WTC11 (cell line): ENCODE results near the gene DNAH9. TPM values are rescaled to one million over a fixed set of nuclear protein-coding genes. Genes with fewer than 3 reads are reported as not detected.

Source experiments
- ATAC-seq: fragments of 200-7000 bp; cut with Tn5 transposase; 2 replicates; pipeline ENCODE4 v1.10.0; 2021; ENCODE audit warnings: mild to moderate bottlenecking, moderate library complexity
- CTCF ChIA-PET: fragments of 300-600 bp; sonication (Branson Sonifier 250); formaldehyde crosslinking; loops from one replicate; lab custom pipeline; 2021; ENCODE audit warnings: antibody characterized with exemption; lab: Charles Lee
- POLR2A ChIA-PET: fragments of 350-600 bp; sonication (Branson Sonifier 250); formaldehyde crosslinking; loops from one replicate; lab custom pipeline; 2021; ENCODE audit warnings: antibody characterized with exemption; lab: Charles Lee
- DNase-seq: peaks from one replicate; pipeline ENCODE4 v3.0.0; 2021; ENCODE audit warnings: low spot score
- H3K27ac Mint-ChIP-seq: 2 replicates; pipeline ENCODE4 v1.8.0; 2021; ENCODE audit warnings: mixed read lengths
- H3K27me3 Mint-ChIP-seq: 2 replicates; pipeline ENCODE4 v1.8.0; 2021; ENCODE audit warnings: low read depth, mild to moderate bottlenecking, moderate library complexity, mixed read lengths
- H3K36me3 Mint-ChIP-seq: 2 replicates; pipeline ENCODE4 v1.8.0; 2021; ENCODE audit warnings: mixed read lengths
- H3K4me1 Mint-ChIP-seq: 2 replicates; pipeline ENCODE4 v1.8.0; 2022; ENCODE audit warnings: mixed read lengths
- H3K4me3 Mint-ChIP-seq: 2 replicates; pipeline ENCODE4 v1.8.0; 2021; ENCODE audit warnings: mild to moderate bottlenecking, moderate library complexity, mixed read lengths
- H3K9me3 Mint-ChIP-seq: 2 replicates; pipeline ENCODE4 v1.8.0; 2021; ENCODE audit warnings: mixed read lengths
- ELF4 ChIP-seq: sonication (generic); formaldehyde crosslinking; IDR thresholded peaks from 2 replicates; pipeline ENCODE4 v1.8.1; 2022; ENCODE audit warnings: low read depth, mild to moderate bottlenecking, moderate library complexity, missing genetic modification reagents
- FOXJ3 ChIP-seq: sonication (generic); formaldehyde crosslinking; IDR thresholded peaks from 2 replicates; pipeline ENCODE4 v1.9.0; 2021; ENCODE audit warnings: missing genetic modification reagents, mild to moderate bottlenecking, borderline replicate concordance
- GRHL2 ChIP-seq: fragments of 250-450 bp; sonication (Bioruptor Pico); IDR thresholded peaks from 2 replicates; pipeline ENCODE4 v1.8.0; 2022; ENCODE audit warnings: mild to moderate bottlenecking, moderate library complexity; ENCODE audit not compliant: insufficient replicate concordance, severe bottlenecking
- KAT7 ChIP-seq: sonication (generic); formaldehyde crosslinking; IDR thresholded peaks from 2 replicates; pipeline ENCODE4 v1.8.1; 2023; ENCODE audit warnings: missing genetic modification reagents, mild to moderate bottlenecking, borderline replicate concordance
- NR2C2 ChIP-seq: sonication (generic); formaldehyde crosslinking; IDR thresholded peaks from 2 replicates; pipeline ENCODE4 v1.8.0; 2022; ENCODE audit warnings: mild to moderate bottlenecking, missing genetic modification reagents
- SMAD4 ChIP-seq: sonication (generic); formaldehyde crosslinking; IDR thresholded peaks from 2 replicates; pipeline ENCODE4 v1.8.0; 2022; ENCODE audit warnings: mild to moderate bottlenecking, missing genetic modification reagents
- TEAD1 ChIP-seq: sonication (generic); formaldehyde crosslinking; IDR thresholded peaks from 2 replicates; pipeline ENCODE4 v1.8.0; 2022; ENCODE audit warnings: mild to moderate bottlenecking, missing genetic modification reagents
- total RNA-seq: library from RNA; stranded (reverse); gene quantifications from 3 replicates; pipeline ENCODE4 v1.2.3, GENCODE V29; 2021
- TF ChIP-seq, protein P1 (sequence below): sonication (generic); formaldehyde crosslinking; IDR thresholded peaks from 2 replicates; pipeline ENCODE4 v1.8.1; 2023; ENCODE audit warnings: mild to moderate bottlenecking, moderate library complexity, missing genetic modification reagents
- TF ChIP-seq, protein P2 (sequence below): sonication (generic); formaldehyde crosslinking; IDR thresholded peaks from 2 replicates; pipeline ENCODE4 v1.8.1; 2022; ENCODE audit warnings: mild to moderate bottlenecking, moderate library complexity, missing genetic modification reagents
- TF ChIP-seq, protein P3 (sequence below): fragments of 200-600 bp; IDR thresholded peaks from 2 replicates; pipeline ENCODE4 v1.8.0; 2022; ENCODE audit warnings: antibody characterized with exemption
- TF ChIP-seq, protein P4 (sequence below): sonication (generic); formaldehyde crosslinking; IDR thresholded peaks from 2 replicates; pipeline ENCODE4 v1.8.0; 2022; ENCODE audit warnings: mild to moderate bottlenecking, missing genetic modification reagents
- TF ChIP-seq, protein P5 (sequence below): fragments of 250-450 bp; sonication (Bioruptor Pico); IDR thresholded peaks from 2 replicates; pipeline ENCODE4 v1.8.0; 2021; ENCODE audit warnings: mild to moderate bottlenecking
- TF ChIP-seq, protein P6 (sequence below): sonication (generic); formaldehyde crosslinking; IDR thresholded peaks from 2 replicates; pipeline ENCODE4 v1.8.0; 2022; ENCODE audit warnings: mild to moderate bottlenecking, missing genetic modification reagents
- TF ChIP-seq, protein P7 (sequence below): fragments of 250-450 bp; sonication (Bioruptor Pico); IDR thresholded peaks from 2 replicates; pipeline ENCODE4 v1.9.0; 2021; ENCODE audit warnings: moderate library complexity, mild to moderate bottlenecking, inconsistent platforms, borderline replicate concordance
- TF ChIP-seq, protein P8 (sequence below): sonication (generic); formaldehyde crosslinking; IDR thresholded peaks from 2 replicates; pipeline ENCODE4 v1.8.0; 2023; ENCODE audit warnings: missing genetic modification reagents

Gene DNAH9
- total RNA-seq, 1 experiment from 2014 or later, result 0.31 TPM

DNA sequence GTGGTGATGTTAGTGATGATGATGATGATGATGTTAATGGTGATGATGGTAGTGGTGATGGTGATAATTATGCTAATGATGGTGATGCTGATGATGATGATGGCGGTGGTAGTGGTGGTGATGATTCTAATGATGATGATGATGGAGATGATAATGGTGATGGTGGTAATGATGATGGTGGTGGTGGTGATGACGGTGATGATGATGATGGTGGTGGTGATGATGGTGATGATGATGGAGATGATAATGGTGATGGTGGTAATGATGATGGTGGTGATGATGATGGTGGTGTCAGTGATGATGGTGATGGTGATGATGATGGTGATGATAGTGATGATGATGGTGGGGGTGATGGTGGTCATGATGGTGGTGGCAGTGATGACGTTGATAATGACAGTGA, 132.5 kb downstream of the DNAH9 start:
- POLR2A ChIA-PET, result no interaction called here
- Mint-ChIP-seq H3K4me3 (no peak overlapping the region), H3K36me3 (peaks cover 41% of the 10 kb centered on the region), H3K27ac (no peak overlapping the region), H3K27me3 (0 out of 2 replicates have a peak, but pooled peaks cover 3% of the 10 kb centered on the region), H3K9me3 (peaks cover 46% of the 10 kb centered on the region), H3K4me1 (peaks cover 23% of the 10 kb centered on the region)
- CTCF ChIA-PET, result no interaction called here
- TF ChIP-seq KAT7 (CRISPR knock-in tag), result no peak
- DNase-seq (no peak), ATAC-seq (no peak)

DNA sequence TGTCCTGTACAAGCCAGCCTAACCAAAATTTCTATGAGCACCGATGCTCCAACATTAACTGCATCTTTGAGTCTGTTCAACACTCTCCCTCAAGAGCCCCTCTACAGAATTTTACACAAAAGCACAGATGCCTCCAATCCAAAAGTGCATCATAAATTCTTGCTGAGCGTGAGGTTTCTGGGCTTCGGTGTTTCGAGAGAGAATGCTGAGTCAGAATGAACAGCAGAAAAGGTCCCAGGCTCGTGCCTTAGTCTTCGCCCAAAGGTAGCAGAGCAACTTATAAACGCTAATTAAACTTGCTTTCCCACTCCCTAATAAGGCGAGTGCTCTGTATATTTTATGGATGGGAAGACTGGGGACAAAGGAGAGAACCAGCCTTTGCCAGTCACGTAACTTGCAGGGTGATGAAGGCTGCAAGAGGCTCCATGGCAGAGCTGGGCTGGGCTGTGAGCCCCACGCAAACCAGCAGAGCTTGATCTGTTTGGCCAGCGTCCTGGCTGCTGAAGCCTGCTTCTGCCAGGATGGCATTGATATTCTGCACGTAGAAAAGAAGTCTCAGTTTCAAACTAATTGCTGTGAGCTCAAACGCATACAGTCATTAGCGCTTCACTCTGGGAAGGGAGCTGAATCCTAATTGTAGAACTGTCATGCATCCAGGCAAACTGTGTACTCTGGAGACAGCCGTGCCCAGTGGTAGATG, 138.5 kb downstream of the DNAH9 start:
- peaks cover 33% of the 10 kb centered on the region for H3K9me3 Mint-ChIP-seq
- CTCF ChIA-PET, result no interaction called here
- POLR2A ChIA-PET, result interaction anchor here (0.6 kb wide), 1 partner anchor 8 kb away, joined by 5 read pairs; no protein-coding TSS in a partner anchor
- ATAC-seq (no peak), DNase-seq (no peak)
- H3K4me3 Mint-ChIP-seq, result no peak overlapping the region
- no peaks in the 10 kb centered on the region for H3K4me1 Mint-ChIP-seq
- no peaks in the 10 kb centered on the region for H3K27me3 Mint-ChIP-seq
- no peak for TF ChIP-seq TEAD1 (CRISPR knock-in tag)
- no peak for TF ChIP-seq FOXJ3 (CRISPR knock-in tag)
- TF ChIP-seq, protein P1, sequence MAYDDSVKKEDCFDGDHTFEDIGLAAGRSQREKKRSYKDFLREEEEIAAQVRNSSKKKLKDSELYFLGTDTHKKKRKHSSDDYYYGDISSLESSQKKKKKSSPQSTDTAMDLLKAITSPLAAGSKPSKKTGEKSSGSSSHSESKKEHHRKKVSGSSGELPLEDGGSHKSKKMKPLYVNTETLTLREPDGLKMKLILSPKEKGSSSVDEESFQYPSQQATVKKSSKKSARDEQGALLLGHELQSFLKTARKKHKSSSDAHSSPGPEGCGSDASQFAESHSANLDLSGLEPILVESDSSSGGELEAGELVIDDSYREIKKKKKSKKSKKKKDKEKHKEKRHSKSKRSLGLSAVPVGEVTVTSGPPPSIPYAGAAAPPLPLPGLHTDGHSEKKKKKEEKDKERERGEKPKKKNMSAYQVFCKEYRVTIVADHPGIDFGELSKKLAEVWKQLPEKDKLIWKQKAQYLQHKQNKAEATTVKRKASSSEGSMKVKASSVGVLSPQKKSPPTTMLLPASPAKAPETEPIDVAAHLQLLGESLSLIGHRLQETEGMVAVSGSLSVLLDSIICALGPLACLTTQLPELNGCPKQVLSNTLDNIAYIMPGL (CRISPR knock-in tag), result no peak
- TF ChIP-seq, protein P2, sequence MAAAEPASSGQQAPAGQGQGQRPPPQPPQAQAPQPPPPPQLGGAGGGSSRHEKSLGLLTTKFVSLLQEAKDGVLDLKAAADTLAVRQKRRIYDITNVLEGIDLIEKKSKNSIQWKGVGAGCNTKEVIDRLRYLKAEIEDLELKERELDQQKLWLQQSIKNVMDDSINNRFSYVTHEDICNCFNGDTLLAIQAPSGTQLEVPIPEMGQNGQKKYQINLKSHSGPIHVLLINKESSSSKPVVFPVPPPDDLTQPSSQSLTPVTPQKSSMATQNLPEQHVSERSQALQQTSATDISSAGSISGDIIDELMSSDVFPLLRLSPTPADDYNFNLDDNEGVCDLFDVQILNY (CRISPR knock-in tag), result no peak
- no peak for TF ChIP-seq SMAD4 (CRISPR knock-in tag)
- no peak for TF ChIP-seq GRHL2 (CRISPR knock-in tag)
- TF ChIP-seq, protein P3, sequence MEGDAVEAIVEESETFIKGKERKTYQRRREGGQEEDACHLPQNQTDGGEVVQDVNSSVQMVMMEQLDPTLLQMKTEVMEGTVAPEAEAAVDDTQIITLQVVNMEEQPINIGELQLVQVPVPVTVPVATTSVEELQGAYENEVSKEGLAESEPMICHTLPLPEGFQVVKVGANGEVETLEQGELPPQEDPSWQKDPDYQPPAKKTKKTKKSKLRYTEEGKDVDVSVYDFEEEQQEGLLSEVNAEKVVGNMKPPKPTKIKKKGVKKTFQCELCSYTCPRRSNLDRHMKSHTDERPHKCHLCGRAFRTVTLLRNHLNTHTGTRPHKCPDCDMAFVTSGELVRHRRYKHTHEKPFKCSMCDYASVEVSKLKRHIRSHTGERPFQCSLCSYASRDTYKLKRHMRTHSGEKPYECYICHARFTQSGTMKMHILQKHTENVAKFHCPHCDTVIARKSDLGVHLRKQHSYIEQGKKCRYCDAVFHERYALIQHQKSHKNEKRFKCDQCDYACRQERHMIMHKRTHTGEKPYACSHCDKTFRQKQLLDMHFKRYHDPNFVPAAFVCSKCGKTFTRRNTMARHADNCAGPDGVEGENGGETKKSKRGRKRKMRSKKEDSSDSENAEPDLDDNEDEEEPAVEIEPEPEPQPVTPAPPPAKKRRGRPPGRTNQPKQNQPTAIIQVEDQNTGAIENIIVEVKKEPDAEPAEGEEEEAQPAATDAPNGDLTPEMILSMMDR, result no peak
- TF ChIP-seq, protein P4, sequence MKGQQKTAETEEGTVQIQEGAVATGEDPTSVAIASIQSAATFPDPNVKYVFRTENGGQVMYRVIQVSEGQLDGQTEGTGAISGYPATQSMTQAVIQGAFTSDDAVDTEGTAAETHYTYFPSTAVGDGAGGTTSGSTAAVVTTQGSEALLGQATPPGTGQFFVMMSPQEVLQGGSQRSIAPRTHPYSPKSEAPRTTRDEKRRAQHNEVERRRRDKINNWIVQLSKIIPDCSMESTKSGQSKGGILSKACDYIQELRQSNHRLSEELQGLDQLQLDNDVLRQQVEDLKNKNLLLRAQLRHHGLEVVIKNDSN (CRISPR knock-in tag), result no peak
- no peak for TF ChIP-seq NR2C2
- TF ChIP-seq, protein P5, sequence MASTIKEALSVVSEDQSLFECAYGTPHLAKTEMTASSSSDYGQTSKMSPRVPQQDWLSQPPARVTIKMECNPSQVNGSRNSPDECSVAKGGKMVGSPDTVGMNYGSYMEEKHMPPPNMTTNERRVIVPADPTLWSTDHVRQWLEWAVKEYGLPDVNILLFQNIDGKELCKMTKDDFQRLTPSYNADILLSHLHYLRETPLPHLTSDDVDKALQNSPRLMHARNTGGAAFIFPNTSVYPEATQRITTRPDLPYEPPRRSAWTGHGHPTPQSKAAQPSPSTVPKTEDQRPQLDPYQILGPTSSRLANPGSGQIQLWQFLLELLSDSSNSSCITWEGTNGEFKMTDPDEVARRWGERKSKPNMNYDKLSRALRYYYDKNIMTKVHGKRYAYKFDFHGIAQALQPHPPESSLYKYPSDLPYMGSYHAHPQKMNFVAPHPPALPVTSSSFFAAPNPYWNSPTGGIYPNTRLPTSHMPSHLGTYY (CRISPR knock-in tag), result no peak
- H3K36me3 Mint-ChIP-seq, result peaks cover 12% of the 10 kb centered on the region
- H3K27ac Mint-ChIP-seq, result no peak overlapping the region

DNA sequence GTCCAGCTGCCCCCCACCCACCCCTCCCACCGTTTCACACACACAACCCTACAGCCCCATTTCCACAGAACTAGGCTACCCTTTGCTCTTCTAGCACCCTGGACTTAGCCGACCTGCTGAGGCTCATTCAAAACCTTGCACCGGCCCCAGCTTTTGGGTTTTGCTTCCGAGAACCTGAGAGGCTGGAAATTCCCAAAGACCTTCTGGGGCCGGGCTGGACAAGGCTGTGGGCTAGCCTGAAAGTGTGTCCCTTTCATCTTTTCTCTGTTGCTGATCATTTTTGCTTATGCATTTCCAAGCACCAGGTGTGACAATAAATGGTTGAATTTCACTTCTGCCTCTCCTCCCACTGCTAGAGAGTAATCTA, 139.0 kb downstream of the DNAH9 start:
- Mint-ChIP-seq H3K27me3 (no peaks in the 10 kb centered on the region), H3K27ac (no peak overlapping the region), H3K4me1 (no peaks in the 10 kb centered on the region), H3K4me3 (no peak overlapping the region), H3K36me3 (peaks cover 8% of the 10 kb centered on the region), H3K9me3 (peaks cover 34% of the 10 kb centered on the region)
- DNase-seq (no peak), ATAC-seq (no peak)
- CTCF ChIA-PET, result no interaction called here
- POLR2A ChIA-PET, result interaction anchor here (0.6 kb wide), 1 partner anchor 9 kb away, joined by 5 read pairs; no protein-coding TSS in a partner anchor
- TF ChIP-seq, protein P6, sequence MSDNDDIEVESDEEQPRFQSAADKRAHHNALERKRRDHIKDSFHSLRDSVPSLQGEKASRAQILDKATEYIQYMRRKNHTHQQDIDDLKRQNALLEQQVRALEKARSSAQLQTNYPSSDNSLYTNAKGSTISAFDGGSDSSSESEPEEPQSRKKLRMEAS, result no peak
- TF ChIP-seq, protein P7, sequence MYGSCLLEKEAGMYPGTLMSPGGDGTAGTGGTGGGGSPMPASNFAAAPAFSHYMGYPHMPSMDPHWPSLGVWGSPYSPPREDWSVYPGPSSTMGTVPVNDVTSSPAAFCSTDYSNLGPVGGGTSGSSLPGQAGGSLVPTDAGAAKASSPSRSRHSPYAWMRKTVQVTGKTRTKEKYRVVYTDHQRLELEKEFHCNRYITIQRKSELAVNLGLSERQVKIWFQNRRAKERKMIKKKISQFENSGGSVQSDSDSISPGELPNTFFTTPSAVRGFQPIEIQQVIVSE, result no peak
- TF ChIP-seq, protein P5 (CRISPR knock-in tag), result no peak
- no peak for TF ChIP-seq ELF4 (CRISPR knock-in tag)
- TF ChIP-seq, protein P8, sequence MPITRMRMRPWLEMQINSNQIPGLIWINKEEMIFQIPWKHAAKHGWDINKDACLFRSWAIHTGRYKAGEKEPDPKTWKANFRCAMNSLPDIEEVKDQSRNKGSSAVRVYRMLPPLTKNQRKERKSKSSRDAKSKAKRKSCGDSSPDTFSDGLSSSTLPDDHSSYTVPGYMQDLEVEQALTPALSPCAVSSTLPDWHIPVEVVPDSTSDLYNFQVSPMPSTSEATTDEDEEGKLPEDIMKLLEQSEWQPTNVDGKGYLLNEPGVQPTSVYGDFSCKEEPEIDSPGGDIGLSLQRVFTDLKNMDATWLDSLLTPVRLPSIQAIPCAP (CRISPR knock-in tag), result no peak
